NCI-H460 (cell line): ENCODE data around the gene RXRA. TPM values are rescaled to one million over a fixed set of nuclear protein-coding genes. Genes with fewer than 3 reads are reported as not detected.
A peak's percentile ranks its signal among the peaks of the same experiment; 100 is the strongest.

ENCODE experiments used
- DNase-seq: peaks from one replicate; pipeline ENCODE4 v3.0.0-alpha.2; 2016; ENCODE audit warnings: low read depth; ENCODE audit errors: extremely low read depth
- total RNA-seq: library from RNA; depleted of rRNA; stranded (reverse); fragments of >200 nt; shearing (Covaris generic); gene quantifications from 2 replicates; pipeline ENCODE4 v1.2.3, GENCODE V29; 2014

RXRA gene
- total RNA-seq, 1 experiment from 2014 or later = 29.3 TPM

DNA sequence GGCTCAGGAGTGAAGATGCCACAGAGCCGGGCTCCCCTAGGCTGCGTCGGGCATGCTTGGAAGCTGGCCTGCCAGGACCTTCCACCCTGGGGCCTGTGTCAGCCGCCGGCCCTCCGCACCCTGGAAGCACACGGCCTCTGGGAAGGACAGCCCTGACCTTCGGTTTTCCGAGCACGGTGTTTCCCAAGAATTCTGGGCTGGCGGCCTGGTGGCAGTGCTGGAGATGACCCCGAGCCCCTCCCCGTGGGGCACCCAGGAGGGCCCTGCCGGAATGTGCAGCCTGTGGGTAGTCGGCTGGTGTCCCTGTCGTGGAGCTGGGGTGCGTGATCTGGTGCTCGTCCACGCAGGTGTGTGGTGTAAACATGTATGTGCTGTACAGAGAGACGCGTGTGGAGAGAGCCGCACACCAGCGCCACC is 113.1 kb downstream of the RXRA start:
- no peak for DNase-seq

DNA sequence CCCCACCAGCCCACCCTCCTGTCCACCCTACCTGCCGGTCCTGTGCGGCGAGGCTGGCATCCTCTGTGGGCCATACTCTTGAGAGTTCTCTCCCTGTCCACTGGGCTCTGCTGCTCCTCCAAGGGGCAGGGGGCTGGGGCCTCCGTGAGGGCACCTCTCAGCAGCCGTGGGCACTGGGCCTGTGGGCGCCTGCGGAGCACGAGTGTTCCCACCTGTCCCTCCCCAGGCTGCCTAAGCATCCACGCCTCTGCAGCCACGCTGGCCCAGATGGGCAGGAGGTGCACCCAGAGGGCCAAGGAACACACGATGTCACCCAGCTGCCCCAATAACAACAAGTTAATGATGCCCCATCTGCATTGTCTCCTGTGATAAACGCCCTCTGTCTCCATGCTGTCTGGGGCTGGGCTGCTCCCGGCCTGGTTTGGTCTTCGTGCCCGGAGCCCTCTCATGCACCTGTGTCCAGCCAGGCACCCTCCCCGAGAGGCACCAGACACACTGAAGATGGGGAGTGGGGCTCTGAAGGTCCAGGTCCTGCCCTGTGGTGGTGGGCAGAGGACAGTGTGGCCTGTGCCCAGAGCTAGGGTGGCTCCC is 114.5 kb downstream of the RXRA start:
- DNase-seq = no peak

DNA sequence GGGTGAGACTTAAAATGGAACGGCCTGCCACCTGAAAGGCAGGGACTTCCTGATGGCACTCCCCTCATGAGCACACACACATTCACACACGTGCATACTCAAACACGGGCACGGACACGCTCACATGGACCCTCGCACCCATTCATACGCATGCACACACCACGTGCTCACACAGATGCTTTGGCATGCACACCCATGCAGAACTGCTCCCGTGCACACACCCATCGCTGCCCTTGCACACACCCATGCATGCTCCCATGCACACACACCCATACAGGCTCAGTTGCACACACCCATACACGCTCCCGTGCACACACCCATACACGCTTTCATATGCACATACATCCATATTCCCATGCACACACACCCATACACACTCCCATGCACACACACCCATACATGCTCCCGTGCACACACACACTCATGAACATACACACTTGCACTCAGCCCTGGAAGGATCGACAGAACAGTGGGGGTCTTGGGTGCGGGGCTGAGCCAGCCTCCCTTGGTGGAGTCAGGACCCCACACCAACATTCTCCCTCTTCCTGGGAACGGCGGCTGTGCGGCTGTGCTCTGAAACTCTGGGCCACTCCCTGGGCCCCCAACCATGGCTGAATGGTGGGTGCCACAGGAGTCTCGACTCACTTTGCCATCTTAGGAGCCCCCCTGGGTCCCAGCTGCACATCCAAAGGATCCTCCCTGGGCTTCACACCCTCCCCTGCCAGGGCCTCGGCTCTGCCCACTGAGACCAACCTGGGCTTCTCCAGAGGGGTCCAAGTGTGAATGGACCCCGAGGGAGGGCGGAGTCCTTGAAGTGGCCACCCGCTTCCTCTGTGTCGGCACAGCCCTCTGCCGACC is 115.2 kb downstream of the RXRA start:
- DNase-seq = no peak

DNA sequence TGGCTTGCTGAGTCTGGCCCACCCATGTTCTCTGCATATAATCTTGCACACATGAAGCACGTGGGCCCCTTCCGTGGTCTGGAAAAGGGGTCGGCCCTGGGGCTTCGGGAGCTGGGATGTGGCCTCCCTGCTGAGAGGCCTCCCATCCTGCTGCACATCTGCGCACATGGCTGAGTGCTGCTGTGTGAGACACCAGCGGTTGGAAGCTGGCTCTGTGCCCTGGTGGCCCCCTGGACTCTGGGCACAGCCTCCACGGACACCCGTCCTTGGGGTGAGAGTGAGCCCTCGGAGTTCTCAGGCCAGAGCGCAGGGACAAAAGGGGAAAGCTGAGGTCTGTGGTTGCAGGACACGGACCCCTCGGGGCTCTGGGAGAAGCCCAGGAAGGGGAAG is 115.8 kb downstream of the RXRA start:
- no peak for DNase-seq

DNA sequence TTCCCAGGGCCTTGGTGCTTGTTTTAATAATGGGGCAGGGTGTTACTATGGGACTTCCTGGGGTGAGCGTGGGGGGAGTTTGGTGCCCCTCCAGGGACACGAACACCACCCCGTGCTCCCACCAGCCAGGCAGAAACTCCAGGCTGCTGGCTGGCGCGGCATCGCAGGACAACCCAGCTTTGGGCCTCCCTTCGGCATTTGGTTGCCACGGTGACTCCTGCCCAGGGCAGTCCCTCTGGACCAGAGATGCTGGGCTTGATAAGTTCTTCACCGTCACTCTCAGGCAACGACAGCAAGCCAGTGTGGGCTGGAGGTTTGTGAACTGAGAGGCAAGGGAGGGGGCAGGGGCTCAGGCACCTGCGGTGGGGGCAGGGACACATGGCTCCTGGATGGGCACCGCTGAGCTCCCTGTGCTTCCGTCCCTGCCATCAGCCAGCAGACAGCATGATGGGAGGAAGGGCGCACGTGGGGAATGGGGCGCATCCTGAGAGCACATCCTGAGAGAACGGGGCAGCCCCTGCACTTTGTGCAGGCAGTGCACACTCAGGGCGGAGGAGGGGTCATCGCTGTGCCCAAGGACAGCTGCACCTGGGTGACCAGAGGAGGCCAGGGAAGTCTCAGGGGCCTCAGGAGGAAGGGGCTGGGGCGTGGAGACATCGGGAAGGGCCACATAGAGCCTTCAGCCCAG is 116.4 kb downstream of the RXRA start:
- no peak for DNase-seq

DNA sequence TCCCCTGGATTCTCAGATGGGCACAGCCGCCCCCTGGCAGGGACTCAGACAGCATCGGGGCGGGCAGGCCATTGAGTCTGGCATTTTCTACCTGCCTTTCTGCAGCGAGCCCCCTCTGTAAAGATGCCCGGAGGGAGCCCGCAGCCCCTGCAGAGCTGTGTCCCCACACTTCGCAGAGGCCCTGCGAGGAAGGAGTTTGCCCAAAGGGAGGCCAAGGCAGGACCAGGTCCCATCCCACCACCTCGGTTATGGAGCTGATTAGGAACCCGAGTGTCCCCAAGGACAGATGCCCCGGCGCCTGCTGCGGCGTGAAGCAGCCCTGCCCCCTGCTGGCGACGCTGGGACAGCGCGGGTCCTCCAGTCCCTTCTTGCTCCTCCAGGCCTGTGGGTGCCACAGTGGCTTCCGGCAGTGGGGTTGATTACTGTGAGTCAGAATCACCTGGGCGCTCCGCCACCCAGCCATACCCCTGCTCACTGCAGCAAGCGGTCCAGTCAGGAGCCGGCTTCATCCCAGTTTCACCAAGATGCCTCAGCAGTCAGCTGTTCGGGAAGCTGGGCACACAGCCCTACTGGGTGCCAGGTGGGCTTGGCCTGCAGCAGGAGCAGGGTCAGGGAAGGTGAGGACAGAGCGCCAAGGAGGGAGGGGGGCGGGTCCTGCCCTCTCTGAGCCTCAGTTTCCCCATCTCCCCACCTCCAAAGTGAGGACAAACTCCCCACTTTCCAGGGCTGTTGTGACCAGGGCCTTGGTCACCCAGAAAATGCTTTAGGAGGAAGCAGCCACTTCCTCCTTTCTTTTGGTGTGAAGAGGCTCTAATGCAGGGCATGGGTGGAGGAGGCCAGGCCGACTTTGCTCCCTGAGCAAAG is 117.2 kb downstream of the RXRA start:
- peak; percentile 76 for DNase-seq

DNA sequence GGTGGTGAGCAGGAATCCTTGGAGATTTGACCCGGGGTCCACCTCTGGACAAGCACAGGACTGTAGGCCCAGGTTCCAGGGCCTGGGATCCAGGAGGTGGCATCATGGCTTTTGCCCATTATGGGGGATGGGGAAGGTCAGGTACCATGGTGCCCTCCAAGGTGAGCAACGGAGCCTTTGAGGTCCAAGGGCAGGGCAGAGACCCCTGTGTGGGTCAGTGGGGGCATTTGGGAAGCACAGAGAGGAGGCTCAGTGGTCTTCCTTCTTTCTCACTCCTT is 117.7 kb downstream of the RXRA start:
- no peak for DNase-seq

DNA sequence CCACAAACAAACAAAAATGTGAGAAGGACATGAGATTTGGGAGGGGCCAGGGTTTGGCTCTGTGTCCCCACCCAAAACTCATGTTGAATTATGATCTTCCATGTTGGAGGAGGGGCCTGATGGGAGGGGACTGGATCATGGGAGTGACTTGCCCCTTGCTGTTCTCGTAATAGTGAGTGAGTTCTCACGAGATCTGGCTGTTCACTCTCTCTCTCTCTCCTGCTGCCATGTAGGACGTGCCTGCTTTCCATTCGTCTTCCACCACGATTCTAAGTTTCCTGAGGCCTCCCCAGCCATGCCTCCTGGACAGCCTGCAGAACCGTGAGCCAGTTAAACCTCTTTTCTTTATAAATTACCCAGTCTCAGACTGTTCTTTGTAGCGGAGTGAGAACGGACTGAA is 118.7 kb downstream of the RXRA start:
- no peak for DNase-seq

DNA sequence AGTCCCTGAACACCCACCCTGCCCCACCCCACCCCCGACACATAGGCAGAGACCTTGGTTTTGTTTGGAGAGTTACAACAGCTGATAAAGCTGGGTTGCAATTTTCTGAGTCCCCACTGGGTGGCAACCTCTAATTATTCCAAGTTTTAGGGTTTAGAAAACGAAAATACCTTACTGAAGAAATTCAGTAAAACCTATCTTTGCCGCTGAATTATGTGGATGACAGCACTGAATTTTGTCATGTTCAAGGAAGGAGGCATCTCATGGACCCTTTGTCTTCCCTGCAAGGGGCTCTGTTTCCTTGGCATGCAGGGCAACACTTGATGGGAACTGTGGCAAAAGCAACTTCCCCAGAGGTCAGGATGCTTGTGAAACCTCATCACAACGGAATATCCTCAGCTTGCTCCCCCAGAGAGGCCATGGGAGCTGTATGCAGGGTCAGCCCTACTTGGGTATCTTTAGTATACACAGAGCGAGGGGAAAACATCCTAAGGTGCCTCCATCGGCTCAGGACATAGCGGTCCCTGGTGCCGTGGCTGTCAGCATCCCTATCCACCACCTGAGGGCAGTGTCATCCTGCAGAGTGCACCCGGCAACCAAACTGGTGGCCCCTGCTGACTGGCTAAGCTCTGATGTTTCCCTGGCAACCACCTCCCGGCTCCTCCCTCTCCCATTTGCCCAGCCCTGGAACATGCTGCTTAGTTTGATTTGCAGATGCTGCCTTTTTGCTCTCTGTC is 123.1 kb downstream of the RXRA start:
- DNase-seq = peak; percentile 88

DNA sequence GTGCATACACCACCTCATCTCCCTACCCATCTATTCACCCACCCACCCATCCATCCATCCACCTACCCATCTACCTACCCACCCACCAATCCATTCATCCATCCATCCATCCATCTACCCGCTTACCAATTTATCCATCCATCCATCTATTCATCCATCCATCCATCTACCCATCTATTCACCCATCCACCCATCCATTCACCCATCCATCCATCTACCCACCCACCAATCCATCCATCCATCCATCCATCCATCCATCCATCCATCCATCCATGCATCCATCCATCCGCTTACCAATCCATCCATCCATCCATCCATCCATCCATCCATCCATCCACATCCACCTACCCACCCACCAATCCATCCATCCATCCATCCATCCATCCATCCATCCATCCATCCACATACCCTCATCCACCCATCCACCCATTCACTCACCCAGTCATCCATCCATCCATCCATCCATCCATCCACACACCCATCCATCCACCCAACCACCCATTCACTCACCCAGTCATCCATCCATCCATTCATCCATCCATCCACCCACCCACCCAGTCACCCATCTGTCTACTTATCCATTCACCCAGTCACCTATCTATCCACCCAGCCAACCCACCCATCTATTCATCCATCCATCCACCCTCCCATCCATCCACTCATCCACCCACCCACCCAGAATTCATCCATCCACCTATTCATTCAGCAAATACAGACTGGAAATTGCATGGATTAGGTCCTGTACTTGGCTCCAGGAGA is 125.6 kb downstream of the RXRA start:
- DNase-seq = no peak

DNA sequence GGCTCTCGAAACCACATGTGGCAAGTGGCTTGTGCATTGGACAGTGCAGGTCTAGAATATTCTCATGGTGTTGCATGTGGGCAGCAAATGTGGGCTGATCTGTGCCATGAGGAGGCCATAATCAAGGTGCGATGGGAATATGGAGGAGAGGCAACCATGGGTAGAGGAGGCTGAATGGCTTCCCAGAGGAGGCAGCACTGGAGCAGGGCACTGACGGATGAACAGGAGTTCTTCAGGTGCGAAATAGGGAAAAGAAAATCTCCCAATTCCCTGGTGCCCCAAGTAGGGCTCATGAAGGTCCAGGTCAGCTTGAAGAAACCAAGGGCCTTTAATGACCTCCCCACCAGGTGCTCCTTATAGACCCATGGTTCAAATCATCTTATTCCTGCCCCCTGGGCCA is 126.5 kb downstream of the RXRA start:
- no peak for DNase-seq

DNA sequence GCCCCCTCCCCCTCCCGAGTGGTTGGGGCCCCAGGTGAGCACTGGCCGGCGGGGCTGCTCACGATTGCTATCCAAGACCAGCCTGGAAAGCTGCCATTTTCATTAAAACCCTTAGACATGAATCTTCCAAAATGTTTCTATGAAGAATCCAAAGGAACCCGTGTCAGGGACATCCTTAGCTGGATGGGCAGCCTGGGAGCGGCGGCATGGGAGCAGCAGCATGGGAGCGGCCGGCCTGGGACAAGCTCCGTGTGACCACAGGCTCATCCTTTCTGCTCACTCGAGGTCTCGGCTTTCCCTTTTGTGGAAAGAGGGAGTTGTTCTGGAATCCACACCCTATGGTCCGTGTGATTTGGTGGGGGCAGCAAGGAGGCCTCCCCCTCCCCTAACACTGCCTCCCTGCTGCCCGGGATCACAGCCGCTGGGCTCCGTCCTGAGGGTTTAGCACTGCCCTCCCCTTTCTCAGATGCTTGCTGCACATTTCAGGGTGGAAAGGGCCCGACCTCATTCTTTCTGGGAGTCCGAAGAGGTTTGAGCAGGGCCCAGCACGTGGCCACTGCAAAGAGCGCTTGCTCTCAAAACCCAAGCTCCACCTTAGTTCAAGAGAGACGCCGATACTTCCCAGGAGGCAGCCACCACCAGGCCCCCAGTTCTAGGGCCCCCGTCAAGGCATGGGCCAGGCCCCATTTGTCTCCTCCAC is 127.7 kb downstream of the RXRA start:
- DNase-seq = no peak

DNA sequence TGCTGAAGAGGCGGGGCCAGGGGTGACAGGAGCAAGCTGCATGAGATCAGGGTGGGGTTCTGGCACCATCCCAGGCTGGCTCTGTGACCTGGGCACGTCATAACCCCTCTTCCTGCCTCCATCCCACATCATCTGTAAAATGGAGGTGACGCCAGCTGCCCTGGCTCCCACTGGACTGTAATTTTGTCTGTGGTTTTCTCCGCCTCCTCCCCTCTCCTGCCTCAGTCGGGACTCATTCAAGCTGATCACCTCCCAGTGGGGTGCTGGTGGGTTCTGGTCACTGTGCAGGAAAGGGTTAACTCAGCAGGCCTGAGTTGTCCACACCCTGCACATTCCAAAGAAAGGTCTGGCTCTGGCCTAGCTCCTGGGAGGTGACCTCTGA is 128.2 kb downstream of the RXRA start:
- DNase-seq = no peak

DNA sequence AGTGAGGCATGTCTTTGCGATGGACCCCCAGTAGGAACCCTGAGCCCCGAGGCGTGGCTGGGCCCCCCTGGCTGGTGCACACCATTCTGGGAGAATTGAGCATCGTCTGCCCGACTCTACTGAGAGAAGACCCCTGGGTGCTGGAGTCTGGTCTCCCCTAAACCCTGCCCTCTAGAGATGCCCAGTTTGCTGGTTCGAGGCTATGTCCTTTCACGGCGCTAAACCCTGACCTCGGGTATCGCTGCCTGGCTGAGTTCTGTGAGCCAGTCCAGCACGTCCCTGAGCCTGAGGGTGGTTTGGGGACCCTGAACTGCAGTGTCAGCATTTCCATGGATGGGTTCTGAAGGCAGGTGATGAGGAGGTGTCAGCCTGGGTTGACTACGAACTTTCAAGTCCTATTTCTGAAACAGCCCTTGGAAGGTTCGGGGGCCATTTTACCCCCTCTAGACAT is 128.8 kb downstream of the RXRA start:
- DNase-seq = no peak

DNA sequence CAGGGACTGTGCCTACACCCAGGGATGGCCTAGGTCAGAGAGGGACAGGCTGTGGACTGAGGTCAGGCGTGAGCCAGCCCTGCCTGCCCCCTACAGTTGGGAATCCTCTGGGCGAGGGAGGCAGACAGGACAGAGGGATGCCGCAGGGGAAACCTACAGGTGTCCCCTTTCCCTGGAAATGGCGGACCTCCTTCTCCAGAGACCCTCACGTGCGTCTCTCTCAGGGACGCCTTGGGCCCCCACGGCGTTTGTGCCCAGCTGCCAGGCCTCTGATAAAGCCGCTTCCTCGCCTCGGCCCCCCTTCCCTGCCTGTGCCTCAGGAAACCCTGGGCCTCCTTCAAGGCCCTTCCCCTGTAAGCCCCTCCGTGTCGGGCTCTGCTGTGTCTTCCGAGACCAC is 129.3 kb downstream of the RXRA start:
- DNase-seq = no peak

DNA sequence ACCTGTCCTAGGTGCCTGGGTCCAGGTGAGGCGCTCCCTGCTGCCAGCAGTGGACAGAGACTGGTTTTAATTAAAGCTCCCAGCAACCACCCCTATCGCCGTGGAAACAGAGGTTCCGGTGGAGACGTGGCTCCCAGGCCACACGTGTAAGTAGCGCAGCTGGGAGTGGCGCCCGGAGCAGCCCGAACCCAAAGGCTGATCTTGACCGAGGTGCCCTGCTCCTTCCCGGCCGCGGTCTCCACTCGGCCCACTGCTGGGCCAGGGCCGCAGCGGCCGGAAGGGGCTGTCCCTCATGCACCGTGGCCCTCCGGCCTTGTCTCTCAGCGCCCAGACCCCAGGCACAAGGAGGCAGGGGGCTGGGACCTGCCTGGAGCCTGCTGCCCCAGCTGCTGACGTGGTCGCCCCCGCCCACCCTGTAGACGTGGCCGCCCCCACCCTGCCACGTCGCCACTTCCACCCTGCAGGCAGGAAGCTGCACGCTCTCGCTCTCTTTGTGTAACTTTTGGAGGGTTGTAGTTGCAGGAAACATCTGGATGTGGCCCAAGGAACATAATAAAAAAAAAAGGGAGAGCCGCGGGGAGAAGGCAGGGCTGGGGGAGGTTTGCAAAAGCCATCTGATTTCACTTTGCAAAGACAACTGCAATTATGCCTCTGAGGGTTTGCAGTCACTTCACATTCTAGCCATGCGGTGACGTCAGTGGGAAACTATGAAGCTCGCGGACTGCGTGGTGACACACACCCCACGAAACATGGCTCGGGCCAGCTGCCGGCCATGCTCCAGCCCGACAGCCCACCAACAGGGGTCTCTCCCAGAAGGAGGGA is 129.9 kb downstream of the RXRA start:
- peak; percentile 62 for DNase-seq

DNA sequence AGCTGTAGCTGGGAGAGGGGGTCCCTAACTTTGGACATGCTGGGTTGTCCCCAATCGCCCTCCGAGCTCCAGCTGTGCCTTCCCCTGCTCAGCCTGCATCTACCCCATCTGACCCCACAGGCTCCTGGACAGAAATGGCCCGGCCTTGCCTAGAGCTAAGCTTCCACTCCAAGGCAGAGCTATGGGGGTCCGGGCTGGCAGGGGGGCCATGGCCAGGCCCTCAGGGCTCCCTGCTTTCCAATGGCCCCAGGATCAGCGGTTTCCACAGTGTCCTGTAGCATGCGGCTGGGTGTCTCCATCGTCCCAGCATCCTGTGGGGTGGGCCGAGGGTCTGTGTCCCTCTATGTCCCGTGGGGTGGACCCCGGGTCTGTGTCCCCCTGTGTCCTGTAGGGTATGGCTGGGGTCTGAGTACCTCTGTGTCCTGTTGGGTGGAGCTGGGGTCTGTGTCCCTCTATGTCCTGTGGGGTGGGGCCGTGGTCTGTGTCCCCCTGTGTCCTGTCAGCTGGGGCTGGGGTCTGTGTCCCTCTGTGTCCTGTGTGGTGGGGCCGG is 130.6 kb downstream of the RXRA start:
- DNase-seq = no peak
